ENCODE measurements around the gene PACSIN3. TPM values are rescaled to one million over a fixed set of nuclear protein-coding genes. Genes with fewer than 3 reads are reported as not detected.

PACSIN3 gene
- total and polyA plus RNA-seq, 2 of the 8 experiments (the other 6 are each of a cell fraction or from before 2014, with no cell fraction given) = 23.8 to 47.2 TPM

DNA sequence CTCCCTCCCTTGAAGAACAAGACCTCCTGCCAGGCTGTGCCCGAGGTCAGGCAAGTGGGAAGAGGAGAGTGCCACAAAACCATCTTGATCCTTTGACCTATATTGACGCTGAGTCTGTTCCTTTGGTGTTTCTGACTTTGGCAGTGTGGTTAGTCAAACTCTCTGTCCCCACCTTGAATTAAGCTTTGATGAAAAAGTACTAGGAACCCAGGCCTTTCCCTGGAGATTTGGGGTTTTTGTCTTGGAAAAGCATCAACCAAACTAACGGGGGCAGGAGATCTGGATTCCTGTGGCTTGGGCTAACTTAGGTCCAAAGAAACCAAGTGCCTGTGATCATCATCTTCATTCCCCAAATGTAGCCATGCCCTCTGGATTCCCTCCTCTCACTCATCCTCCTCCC is 49.9 kb downstream of the PACSIN3 start (continued):
- TF ChIP-seq, protein P1, sequence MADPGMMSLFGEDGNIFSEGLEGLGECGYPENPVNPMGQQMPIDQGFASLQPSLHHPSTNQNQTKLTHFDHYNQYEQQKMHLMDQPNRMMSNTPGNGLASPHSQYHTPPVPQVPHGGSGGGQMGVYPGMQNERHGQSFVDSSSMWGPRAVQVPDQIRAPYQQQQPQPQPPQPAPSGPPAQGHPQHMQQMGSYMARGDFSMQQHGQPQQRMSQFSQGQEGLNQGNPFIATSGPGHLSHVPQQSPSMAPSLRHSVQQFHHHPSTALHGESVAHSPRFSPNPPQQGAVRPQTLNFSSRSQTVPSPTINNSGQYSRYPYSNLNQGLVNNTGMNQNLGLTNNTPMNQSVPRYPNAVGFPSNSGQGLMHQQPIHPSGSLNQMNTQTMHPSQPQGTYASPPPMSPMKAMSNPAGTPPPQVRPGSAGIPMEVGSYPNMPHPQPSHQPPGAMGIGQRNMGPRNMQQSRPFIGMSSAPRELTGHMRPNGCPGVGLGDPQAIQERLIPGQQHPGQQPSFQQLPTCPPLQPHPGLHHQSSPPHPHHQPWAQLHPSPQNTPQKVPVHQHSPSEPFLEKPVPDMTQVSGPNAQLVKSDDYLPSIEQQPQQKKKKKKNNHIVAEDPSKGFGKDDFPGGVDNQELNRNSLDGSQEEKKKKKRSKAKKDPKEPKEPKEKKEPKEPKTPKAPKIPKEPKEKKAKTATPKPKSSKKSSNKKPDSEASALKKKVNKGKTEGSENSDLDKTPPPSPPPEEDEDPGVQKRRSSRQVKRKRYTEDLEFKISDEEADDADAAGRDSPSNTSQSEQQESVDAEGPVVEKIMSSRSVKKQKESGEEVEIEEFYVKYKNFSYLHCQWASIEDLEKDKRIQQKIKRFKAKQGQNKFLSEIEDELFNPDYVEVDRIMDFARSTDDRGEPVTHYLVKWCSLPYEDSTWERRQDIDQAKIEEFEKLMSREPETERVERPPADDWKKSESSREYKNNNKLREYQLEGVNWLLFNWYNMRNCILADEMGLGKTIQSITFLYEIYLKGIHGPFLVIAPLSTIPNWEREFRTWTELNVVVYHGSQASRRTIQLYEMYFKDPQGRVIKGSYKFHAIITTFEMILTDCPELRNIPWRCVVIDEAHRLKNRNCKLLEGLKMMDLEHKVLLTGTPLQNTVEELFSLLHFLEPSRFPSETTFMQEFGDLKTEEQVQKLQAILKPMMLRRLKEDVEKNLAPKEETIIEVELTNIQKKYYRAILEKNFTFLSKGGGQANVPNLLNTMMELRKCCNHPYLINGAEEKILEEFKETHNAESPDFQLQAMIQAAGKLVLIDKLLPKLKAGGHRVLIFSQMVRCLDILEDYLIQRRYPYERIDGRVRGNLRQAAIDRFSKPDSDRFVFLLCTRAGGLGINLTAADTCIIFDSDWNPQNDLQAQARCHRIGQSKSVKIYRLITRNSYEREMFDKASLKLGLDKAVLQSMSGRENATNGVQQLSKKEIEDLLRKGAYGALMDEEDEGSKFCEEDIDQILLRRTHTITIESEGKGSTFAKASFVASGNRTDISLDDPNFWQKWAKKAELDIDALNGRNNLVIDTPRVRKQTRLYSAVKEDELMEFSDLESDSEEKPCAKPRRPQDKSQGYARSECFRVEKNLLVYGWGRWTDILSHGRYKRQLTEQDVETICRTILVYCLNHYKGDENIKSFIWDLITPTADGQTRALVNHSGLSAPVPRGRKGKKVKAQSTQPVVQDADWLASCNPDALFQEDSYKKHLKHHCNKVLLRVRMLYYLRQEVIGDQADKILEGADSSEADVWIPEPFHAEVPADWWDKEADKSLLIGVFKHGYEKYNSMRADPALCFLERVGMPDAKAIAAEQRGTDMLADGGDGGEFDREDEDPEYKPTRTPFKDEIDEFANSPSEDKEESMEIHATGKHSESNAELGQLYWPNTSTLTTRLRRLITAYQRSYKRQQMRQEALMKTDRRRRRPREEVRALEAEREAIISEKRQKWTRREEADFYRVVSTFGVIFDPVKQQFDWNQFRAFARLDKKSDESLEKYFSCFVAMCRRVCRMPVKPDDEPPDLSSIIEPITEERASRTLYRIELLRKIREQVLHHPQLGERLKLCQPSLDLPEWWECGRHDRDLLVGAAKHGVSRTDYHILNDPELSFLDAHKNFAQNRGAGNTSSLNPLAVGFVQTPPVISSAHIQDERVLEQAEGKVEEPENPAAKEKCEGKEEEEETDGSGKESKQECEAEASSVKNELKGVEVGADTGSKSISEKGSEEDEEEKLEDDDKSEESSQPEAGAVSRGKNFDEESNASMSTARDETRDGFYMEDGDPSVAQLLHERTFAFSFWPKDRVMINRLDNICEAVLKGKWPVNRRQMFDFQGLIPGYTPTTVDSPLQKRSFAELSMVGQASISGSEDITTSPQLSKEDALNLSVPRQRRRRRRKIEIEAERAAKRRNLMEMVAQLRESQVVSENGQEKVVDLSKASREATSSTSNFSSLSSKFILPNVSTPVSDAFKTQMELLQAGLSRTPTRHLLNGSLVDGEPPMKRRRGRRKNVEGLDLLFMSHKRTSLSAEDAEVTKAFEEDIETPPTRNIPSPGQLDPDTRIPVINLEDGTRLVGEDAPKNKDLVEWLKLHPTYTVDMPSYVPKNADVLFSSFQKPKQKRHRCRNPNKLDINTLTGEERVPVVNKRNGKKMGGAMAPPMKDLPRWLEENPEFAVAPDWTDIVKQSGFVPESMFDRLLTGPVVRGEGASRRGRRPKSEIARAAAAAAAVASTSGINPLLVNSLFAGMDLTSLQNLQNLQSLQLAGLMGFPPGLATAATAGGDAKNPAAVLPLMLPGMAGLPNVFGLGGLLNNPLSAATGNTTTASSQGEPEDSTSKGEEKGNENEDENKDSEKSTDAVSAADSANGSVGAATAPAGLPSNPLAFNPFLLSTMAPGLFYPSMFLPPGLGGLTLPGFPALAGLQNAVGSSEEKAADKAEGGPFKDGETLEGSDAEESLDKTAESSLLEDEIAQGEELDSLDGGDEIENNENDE (IDR thresholded peaks at IDR 0.05; ENCODE audit: insufficient replicate concordance, low read length) = no peak
- TF ChIP-seq, protein P2, sequence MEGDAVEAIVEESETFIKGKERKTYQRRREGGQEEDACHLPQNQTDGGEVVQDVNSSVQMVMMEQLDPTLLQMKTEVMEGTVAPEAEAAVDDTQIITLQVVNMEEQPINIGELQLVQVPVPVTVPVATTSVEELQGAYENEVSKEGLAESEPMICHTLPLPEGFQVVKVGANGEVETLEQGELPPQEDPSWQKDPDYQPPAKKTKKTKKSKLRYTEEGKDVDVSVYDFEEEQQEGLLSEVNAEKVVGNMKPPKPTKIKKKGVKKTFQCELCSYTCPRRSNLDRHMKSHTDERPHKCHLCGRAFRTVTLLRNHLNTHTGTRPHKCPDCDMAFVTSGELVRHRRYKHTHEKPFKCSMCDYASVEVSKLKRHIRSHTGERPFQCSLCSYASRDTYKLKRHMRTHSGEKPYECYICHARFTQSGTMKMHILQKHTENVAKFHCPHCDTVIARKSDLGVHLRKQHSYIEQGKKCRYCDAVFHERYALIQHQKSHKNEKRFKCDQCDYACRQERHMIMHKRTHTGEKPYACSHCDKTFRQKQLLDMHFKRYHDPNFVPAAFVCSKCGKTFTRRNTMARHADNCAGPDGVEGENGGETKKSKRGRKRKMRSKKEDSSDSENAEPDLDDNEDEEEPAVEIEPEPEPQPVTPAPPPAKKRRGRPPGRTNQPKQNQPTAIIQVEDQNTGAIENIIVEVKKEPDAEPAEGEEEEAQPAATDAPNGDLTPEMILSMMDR (IDR thresholded peaks at IDR 0.05; ENCODE audit: control extremely low read depth in 1 of 3, insufficient read depth in 1 of 3, low read depth in 1 of 3, low read length in 3 of 3) = no peak
